ENCODE measurements around the gene WBP1L.

DNA sequence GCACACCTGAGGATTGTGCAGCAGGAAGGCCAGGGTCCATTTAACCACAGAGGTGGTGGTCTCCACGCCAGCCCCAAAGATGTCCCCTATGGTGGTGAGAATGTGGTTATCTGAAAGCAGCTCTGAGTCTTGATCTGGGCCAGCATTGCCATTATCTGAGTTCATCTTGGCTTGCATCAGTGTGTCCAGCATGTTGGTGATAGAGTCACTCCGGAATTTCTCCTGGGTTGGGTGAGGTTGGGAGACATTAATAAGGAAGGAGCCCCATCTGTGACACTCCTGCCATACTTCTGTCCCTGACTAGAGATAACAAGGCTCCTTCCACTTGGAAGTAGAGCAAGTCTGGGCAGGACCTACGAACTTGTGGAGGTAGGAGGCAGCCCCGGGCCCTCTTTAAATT lies 89.2 kb downstream of the WBP1L start:
- no peak for TF ChIP-seq CTCF (IDR thresholded peaks at IDR 0.05; ENCODE audit: low read depth, low read length, poor library complexity, severe bottlenecking)
- no peak for TF ChIP-seq EZH2phosphoT487 (IDR thresholded peaks at IDR 0.05; ENCODE audit: borderline replicate concordance, low read length)

Data from DOHH2 (cell line).